ENCODE data around the gene ATG4C. TPM values are rescaled to one million over a fixed set of nuclear protein-coding genes. Genes with fewer than 3 reads are reported as not detected.

Gene ATG4C
- total and polyA plus RNA-seq, 2 of the 13 experiments (the other 11 are each of a cell fraction or from before 2014, with no cell fraction given): 4.0 to 11.2 TPM

DNA sequence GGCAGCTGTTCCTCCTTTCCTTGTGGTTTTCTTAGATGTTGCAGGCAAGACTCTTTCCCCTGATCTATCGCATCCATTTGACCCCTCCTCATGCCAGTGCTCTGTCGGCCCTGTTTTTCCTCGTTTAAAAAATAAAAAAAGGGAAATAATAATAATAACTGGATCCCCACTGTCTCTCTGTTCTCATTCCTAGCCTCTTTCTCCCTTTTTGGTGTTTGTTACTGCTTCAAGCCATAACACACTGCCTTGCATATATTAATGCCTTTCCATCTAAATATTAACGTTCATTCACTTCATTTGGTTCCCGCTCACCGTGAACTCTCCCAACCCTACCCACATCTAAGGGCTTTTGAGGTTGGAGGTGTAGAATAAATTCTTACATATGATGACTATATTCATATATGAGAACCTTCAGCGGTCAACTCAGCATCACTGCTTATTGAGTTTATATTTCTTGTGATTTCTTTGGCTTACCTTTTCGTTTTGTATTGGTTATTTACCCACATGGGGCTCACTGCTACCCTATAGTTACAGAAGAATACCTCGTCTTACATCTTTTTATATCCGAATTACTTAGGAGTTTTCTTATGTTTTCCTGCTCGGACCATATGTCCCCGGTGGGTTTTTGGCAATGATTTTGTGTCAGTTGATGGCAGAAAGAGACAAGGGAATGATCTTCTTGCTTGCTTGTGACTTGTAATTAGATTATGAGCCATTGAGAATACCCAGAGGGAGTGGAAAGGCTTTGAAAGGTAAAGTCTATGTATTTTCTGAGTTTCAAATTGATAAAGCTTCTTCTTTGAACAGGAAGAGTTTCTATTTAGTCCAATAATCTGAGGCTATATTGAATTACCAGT is 805 bp downstream of the ATG4C start:
- Histone ChIP-seq H4K20me1 (ENCODE audit: insufficient read depth, low read length) (no peaks in the 10 kb centered on the region), H3K9ac (ENCODE audit: insufficient read depth, low read depth, low read length) (peak overlapping the region; percentile 86), H3K4me1 (ENCODE audit: insufficient read depth, low read length) (peaks cover 59% of the 10 kb centered on the region), H3K9me3 (ENCODE audit: low read length) (no peaks in the 10 kb centered on the region), H2AFZ (ENCODE audit: low read length) (peak overlapping the region; percentile 87), H3K4me2 (ENCODE audit: low read depth, low read length) (peak overlapping the region; percentile 56), H3K79me2 (ENCODE audit: insufficient read depth, low read length) (peaks cover 38% of the 10 kb centered on the region), H3K27ac (ENCODE audit: extremely low read length, insufficient read depth, low read length) (peak overlapping the region; percentile 87), H3K4me3 (replicated peaks in 1 of 3; ENCODE audit: insufficient read depth in 1 of 3, low read depth in 2 of 3, low read length in 3 of 3) (peak overlapping the region; percentile 64 to 85 (median 83)), H3K36me3 (replicated peaks in 1 of 2; ENCODE audit: control insufficient read depth in 1 of 2, insufficient read depth in 2 of 2, low read length in 2 of 2) (no peaks in the 10 kb centered on the region), H3K27me3 (ENCODE audit: control insufficient read depth in 1 of 2, insufficient read depth in 2 of 2, low read length in 2 of 2) (no peaks in the 10 kb centered on the region; a peak in 1 of 5 replicates)
- under 1% methylated on average over 12 of the region's 12 CpGs for WGBS (ENCODE audit: low lambda C conversion rate)
- ChIA-PET CTCF (ENCODE audit: low intra/inter-chr PET ratio, low total read pairs) (no interaction called here), POLR2A (interaction anchor here (0.7 kb wide), 1 partner anchor 108 kb away, joined by 4 read pairs; no protein-coding TSS in a partner anchor)
- intact Hi-C loops (cut with micrococcal nuclease; ENCODE audit: unreplicated experiment): no loop called here
- FAIRE-seq (no peak), DNase-seq (ENCODE audit: low spot score) (no peak), ATAC-seq (peak; percentile 42)
- in situ Hi-C loops (cut with HindIII; ENCODE audit: extremely low pct_ligation_motif_present, low pct_unique_long_range_greater_than_20kb): no loop called here
- TSS peak; percentile 82 for BruUV-seq (replicated peaks)
- no peak for TF ChIP-seq GZF1 (CRISPR knock-in tag; IDR thresholded peaks at IDR 0.05)
- TF ChIP-seq ZFP36L1 (CRISPR knock-in tag; IDR thresholded peaks at IDR 0.05): no peak
- no peak for TF ChIP-seq JDP2 (CRISPR knock-in tag; IDR thresholded peaks at IDR 0.05; ENCODE audit: borderline replicate concordance)
- TF ChIP-seq SNAPC2 (CRISPR knock-in tag; IDR thresholded peaks at IDR 0.05): no peak
- TF ChIP-seq THYN1 (CRISPR knock-in tag; IDR thresholded peaks at IDR 0.05; ENCODE audit: borderline replicate concordance, low read depth): no peak
- TF ChIP-seq ELF1 (CRISPR knock-in tag; IDR thresholded peaks at IDR 0.05): no peak
- 0 out of 2 replicates have a peak, but pooled peaks have one; percentile 44 for TF ChIP-seq ZNF354B (CRISPR knock-in tag; IDR thresholded peaks at IDR 0.05)
- no peak for TF ChIP-seq SP4 (CRISPR knock-in tag; IDR thresholded peaks at IDR 0.05)
- no peak for TF ChIP-seq GATAD1 (CRISPR knock-in tag; IDR thresholded peaks at IDR 0.05)
- no peak for TF ChIP-seq SIX1 (CRISPR knock-in tag; IDR thresholded peaks at IDR 0.05; ENCODE audit: borderline replicate concordance)
- no peak for TF ChIP-seq TARDBP (CRISPR knock-in tag; IDR thresholded peaks at IDR 0.05)
- TF ChIP-seq, protein P1, sequence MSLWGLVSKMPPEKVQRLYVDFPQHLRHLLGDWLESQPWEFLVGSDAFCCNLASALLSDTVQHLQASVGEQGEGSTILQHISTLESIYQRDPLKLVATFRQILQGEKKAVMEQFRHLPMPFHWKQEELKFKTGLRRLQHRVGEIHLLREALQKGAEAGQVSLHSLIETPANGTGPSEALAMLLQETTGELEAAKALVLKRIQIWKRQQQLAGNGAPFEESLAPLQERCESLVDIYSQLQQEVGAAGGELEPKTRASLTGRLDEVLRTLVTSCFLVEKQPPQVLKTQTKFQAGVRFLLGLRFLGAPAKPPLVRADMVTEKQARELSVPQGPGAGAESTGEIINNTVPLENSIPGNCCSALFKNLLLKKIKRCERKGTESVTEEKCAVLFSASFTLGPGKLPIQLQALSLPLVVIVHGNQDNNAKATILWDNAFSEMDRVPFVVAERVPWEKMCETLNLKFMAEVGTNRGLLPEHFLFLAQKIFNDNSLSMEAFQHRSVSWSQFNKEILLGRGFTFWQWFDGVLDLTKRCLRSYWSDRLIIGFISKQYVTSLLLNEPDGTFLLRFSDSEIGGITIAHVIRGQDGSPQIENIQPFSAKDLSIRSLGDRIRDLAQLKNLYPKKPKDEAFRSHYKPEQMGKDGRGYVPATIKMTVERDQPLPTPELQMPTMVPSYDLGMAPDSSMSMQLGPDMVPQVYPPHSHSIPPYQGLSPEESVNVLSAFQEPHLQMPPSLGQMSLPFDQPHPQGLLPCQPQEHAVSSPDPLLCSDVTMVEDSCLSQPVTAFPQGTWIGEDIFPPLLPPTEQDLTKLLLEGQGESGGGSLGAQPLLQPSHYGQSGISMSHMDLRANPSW (CRISPR knock-in tag; IDR thresholded peaks at IDR 0.05; ENCODE audit: borderline replicate concordance): 0 out of 2 replicates have a peak, but pooled peaks have one; percentile 7
- TF ChIP-seq FLYWCH1 (CRISPR knock-in tag; IDR thresholded peaks at IDR 0.05): no peak
- TF ChIP-seq, protein P2, sequence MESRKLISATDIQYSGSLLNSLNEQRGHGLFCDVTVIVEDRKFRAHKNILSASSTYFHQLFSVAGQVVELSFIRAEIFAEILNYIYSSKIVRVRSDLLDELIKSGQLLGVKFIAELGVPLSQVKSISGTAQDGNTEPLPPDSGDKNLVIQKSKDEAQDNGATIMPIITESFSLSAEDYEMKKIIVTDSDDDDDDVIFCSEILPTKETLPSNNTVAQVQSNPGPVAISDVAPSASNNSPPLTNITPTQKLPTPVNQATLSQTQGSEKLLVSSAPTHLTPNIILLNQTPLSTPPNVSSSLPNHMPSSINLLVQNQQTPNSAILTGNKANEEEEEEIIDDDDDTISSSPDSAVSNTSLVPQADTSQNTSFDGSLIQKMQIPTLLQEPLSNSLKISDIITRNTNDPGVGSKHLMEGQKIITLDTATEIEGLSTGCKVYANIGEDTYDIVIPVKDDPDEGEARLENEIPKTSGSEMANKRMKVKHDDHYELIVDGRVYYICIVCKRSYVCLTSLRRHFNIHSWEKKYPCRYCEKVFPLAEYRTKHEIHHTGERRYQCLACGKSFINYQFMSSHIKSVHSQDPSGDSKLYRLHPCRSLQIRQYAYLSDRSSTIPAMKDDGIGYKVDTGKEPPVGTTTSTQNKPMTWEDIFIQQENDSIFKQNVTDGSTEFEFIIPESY (CRISPR knock-in tag; IDR thresholded peaks at IDR 0.05): no peak
- no peak for TF ChIP-seq ZNF263 (CRISPR knock-in tag; IDR thresholded peaks at IDR 0.05)
- TF ChIP-seq, protein P3, sequence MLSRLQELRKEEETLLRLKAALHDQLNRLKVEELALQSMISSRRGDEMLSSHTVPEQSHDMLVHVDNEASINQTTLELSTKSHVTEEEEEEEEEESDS (CRISPR knock-in tag; IDR thresholded peaks at IDR 0.05; ENCODE audit: borderline replicate concordance): 0 out of 2 replicates have a peak, but pooled peaks have one; percentile 61
- 0 out of 2 replicates have a peak, but pooled peaks have one; percentile 34 for TF ChIP-seq SMYD3 (CRISPR knock-in tag; IDR thresholded peaks at IDR 0.05)
- TF ChIP-seq TAF15 (IDR thresholded peaks at IDR 0.05; ENCODE audit: low read depth, low read length, poor library complexity, severe bottlenecking): no peak
